RWPE1 (cell line): ENCODE measurements around the gene KRT13.

Experiments used
- CTCF ChIA-PET: fragments of 350-600 bp; sonication (Branson Sonifier 250); formaldehyde crosslinking; extraction: SDS; loops from one replicate; lab custom pipeline; 2021; lab: Yijun Ruan, JAX
- POLR2A ChIA-PET: fragments of 400-600 bp; formaldehyde crosslinking; extraction: SDS; loops from one replicate; lab custom pipeline; 2020; ENCODE audit warnings: antibody characterized with exemption; ENCODE audit not compliant: low non-redundant PET; lab: Yijun Ruan, JAX
- DNase-seq: peaks from one replicate; pipeline ENCODE4 v3.0.0; 2012; ENCODE audit warnings: low spot score
- H3K27ac ChIP-seq: fragments of 450-650 bp; 2 replicates; pipeline ENCODE4 v1.5.1; 2017
- CTCF ChIP-seq: fragments of 450-650 bp; conservative IDR thresholded peaks from 2 replicates; pipeline ENCODE4 v1.5.1; 2017; ENCODE audit warnings: low read depth, mild to moderate bottlenecking

Gene KRT13

GRCh38 chr17:41548844-41549595, 43.6 kb upstream of the KRT13 start:
- CTCF ChIA-PET = interaction anchor here (0.5 to 4.5 kb wide), 64 partner anchors 8 to 1397 kb away, joined by 3 to 57 read pairs (median 4); partner anchors contain the start of genes KRT13, KRT15, KRT17 and KRT19
- H3K27ac ChIP-seq = peak overlapping the region; percentile 98
- POLR2A ChIA-PET = interaction anchor here (0.5 to 1.0 kb wide), 3 partner anchors 11 to 131 kb away, joined by 3 to 4 read pairs (median 3); no protein-coding TSS in a partner anchor
- TF ChIP-seq CTCF = peak; percentile 94
- DNase-seq = peak; percentile 79

- CTCF ChIA-PET = interaction anchor here (0.5 to 4.5 kb wide), 41 partner anchors 7 to 1194 kb away, joined by 3 to 57 read pairs (median 6); partner anchors contain the start of genes KRT13, KRT15, KRT19 and KRT36
- DNase-seq = peak; percentile 95
- POLR2A ChIA-PET = interaction anchor here (0.5 to 1.0 kb wide), 4 partner anchors 29 to 144 kb away, joined by 3 to 4 read pairs (median 4); partner anchors contain the start of gene KRT15
- no peak for TF ChIP-seq CTCF
- peak overlapping the region; percentile 98 for H3K27ac ChIP-seq
Measured at GRCh38 chr17:41547921-41548843, 42.8 kb upstream of the KRT13 start.

GRCh38 chr17:41547378-41547841, 42.0 kb upstream of the KRT13 start:
- CTCF ChIA-PET = interaction anchor here (1.3 to 4.5 kb wide), 8 partner anchors 27 to 691 kb away, joined by 8 to 57 read pairs (median 21); partner anchors contain the start of gene KRT15
- peak overlapping the region; percentile 98 for H3K27ac ChIP-seq
- no peak for TF ChIP-seq CTCF
- POLR2A ChIA-PET = interaction anchor here (0.5 kb wide), 1 partner anchor 71 kb away, joined by 4 read pairs; no protein-coding TSS in a partner anchor
- DNase-seq = no peak

- CTCF ChIA-PET = interaction anchor here (3.3 to 4.5 kb wide), 2 partner anchors 101 to 120 kb away, joined by 24 to 51 read pairs; no protein-coding TSS in a partner anchor
- POLR2A ChIA-PET = no interaction called here
- peak overlapping the region; percentile 98 for H3K27ac ChIP-seq
- TF ChIP-seq CTCF = no peak
- DNase-seq = no peak
Measured at GRCh38 chr17:41546819-41547218, 41.4 kb upstream of the KRT13 start.

GRCh38 chr17:41545829-41546410, 40.5 kb upstream of the KRT13 start:
- ChIA-PET CTCF (interaction anchor here (1.4 kb wide), 1 partner anchor 117 kb away, joined by 3 read pairs; no protein-coding TSS in a partner anchor), POLR2A (no interaction called here)
- DNase-seq = no peak
- no peak for TF ChIP-seq CTCF
- H3K27ac ChIP-seq = peak overlapping the region; percentile 98
